Fibroblast of the aortic adventitia (primary cell): ENCODE measurements around the gene CCDC190. TPM values are rescaled to one million over a fixed set of nuclear protein-coding genes. Genes with fewer than 3 reads are reported as not detected.

Experiments
- DNase-seq: peaks from one replicate; pipeline ENCODE4 v3.0.0-alpha.2; 2010; ENCODE audit warnings: low read depth
- H3K4me3 ChIP-seq: 2 replicates; pipeline ENCODE4 v1.5.1; 2011; ENCODE audit warnings: low read depth, mild to moderate bottlenecking, control low read depth, low read length, moderate library complexity
- total RNA-seq: library from RNA; depleted of rRNA; stranded (reverse); fragments of >200 nt; gene quantifications from 2 replicates; pipeline ENCODE4 v1.2.3, GENCODE V29; 2012; ENCODE audit warnings: low replicate concordance
- TF ChIP-seq, protein P1 (sequence below): IDR thresholded peaks from 2 replicates; pipeline ENCODE4 v1.5.1; 2011; ENCODE audit warnings: mild to moderate bottlenecking, low read length, control low read depth, inconsistent platforms; ENCODE audit not compliant: insufficient read depth

Gene CCDC190
- total RNA-seq, 1 donor = 4.6 TPM

GRCh38 chr1:162904579-162904978 lies 43.6 kb upstream of the CCDC190 start:
- H3K4me3 ChIP-seq = no peak overlapping the region
- DNase-seq = no peak
- TF ChIP-seq, protein P1, sequence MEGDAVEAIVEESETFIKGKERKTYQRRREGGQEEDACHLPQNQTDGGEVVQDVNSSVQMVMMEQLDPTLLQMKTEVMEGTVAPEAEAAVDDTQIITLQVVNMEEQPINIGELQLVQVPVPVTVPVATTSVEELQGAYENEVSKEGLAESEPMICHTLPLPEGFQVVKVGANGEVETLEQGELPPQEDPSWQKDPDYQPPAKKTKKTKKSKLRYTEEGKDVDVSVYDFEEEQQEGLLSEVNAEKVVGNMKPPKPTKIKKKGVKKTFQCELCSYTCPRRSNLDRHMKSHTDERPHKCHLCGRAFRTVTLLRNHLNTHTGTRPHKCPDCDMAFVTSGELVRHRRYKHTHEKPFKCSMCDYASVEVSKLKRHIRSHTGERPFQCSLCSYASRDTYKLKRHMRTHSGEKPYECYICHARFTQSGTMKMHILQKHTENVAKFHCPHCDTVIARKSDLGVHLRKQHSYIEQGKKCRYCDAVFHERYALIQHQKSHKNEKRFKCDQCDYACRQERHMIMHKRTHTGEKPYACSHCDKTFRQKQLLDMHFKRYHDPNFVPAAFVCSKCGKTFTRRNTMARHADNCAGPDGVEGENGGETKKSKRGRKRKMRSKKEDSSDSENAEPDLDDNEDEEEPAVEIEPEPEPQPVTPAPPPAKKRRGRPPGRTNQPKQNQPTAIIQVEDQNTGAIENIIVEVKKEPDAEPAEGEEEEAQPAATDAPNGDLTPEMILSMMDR = no peak

DNA sequence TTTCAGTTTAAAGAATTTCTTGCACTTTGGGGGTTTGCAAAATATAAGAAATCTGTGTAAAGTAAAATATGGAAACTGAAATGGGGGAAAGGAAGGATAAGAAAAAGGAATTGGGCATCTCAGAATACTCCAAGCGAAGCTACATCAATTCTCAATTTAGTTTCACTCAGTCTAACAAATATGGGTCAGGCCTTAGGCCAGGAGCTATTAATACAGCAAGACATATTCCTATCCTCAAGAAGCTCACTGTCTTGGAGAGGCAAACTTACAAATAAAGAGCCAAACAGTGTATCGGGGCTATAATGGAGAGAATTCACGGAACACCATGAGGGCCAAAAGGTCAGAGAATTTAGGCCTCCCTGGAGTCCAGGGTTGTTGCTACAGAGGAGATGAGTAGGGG lies 43.0 kb upstream of the CCDC190 start:
- DNase-seq = no peak
- no peak overlapping the region for H3K4me3 ChIP-seq
- TF ChIP-seq, protein P1 = no peak

GRCh38 chr1:162903246-162903645 lies 42.3 kb upstream of the CCDC190 start:
- no peak overlapping the region for H3K4me3 ChIP-seq
- TF ChIP-seq, protein P1 = no peak

DNA sequence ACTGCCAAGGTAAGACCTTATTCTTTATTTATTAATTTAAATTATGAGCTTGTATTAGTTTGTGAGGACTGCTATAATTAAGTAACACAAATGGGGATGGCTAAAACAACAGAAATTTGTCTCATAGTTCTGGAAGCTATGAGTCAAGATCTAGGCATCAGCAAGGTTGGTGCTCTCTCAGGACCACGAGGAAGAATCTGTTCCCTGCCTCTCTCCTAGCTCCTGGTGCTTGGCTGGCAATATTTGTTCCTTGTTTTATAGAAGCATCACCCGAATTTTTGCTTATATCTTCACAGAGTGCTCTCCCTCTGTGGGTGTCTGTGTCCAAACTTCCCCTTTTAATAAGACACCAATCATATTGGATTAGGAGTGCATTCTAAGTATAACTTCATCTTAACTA lies 41.4 kb upstream of the CCDC190 start:
- DNase-seq = peak; percentile 49
- H3K4me3 ChIP-seq = no peak overlapping the region
- TF ChIP-seq, protein P1 = no peak

More at GRCh38 chr1:162903246-162903645, 42.3 kb upstream of the CCDC190 start:
- DNase-seq = no peak

DNA sequence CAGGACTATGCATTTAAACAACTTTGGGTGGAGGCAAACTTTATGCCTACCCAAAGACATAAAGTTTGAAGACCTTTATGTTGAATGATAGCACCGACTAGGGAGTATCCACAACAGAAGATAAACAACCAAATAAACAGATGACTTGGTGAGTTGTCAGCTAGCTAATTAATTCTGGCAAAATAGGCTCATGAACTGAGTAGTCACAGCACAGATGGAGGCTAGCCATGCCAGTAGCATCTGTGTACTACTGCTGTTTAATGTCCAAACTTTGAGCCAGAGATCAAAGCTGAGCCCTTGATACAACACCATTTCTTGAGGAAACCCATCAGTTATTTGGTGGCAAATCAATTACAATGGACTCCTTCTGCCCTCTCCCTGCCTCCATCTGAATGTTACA lies 40.3 kb upstream of the CCDC190 start:
- DNase-seq = no peak
- H3K4me3 ChIP-seq = no peak overlapping the region
- TF ChIP-seq, protein P1 = no peak

GRCh38 chr1:162899422-162900146 lies 38.6 kb upstream of the CCDC190 start:
- no peak overlapping the region for H3K4me3 ChIP-seq
- DNase-seq = peak; percentile 93
- TF ChIP-seq, protein P1 = no peak

GRCh38 chr1:162893612-162893908 lies 32.6 kb upstream of the CCDC190 start:
- H3K4me3 ChIP-seq = no peak overlapping the region
- DNase-seq = no peak
- TF ChIP-seq, protein P1 = no peak
